NCI-H1417 (cell line): Measurements from ENCODE around the gene AKR1C2.
"Not testable (repeated sequence)": the region's sequence is repeated elsewhere in the genome, so short reads cannot be mapped to it uniquely, and the experiment has no call there.

Experiments
- DNase-seq, 3 experiments: peaks; one replicate each; lab custom pipeline; 2025; lab: John Stamatoyannopoulos, UW

Gene AKR1C2

GRCh38 chr10:5023177-5023805 lies 19.6 kb upstream of the AKR1C2 start:
- no peak for DNase-seq

- not testable (repeated sequence) for DNase-seq
Observed at GRCh38 chr10:5021624-5022290, 18.1 kb upstream of the AKR1C2 start.

GRCh38 chr10:5019770-5020612 lies 16.3 kb upstream of the AKR1C2 start:
- DNase-seq = peak; percentile 53 to 92 (median 71)

GRCh38 chr10:5018671-5019277 lies 15.1 kb upstream of the AKR1C2 start:
- not testable (repeated sequence) for DNase-seq

- no peak for DNase-seq
Observed at GRCh38 chr10:5018134-5018533, 14.5 kb upstream of the AKR1C2 start.

- DNase-seq = no peak
Observed at GRCh38 chr10:5014936-5015335, 11.3 kb upstream of the AKR1C2 start.

- not testable (repeated sequence) for DNase-seq
Observed at GRCh38 chr10:5014200-5014910, 10.7 kb upstream of the AKR1C2 start.

GRCh38 chr10:5013385-5013784 lies 9.7 kb upstream of the AKR1C2 start:
- DNase-seq = no peak

GRCh38 chr10:5012595-5012994 lies 8.9 kb upstream of the AKR1C2 start:
- no peak for DNase-seq

GRCh38 chr10:5011392-5011791 lies 7.7 kb upstream of the AKR1C2 start:
- not testable (repeated sequence) for DNase-seq

GRCh38 chr10:5010043-5010442 lies 6.4 kb upstream of the AKR1C2 start:
- DNase-seq = not testable (repeated sequence)

- DNase-seq = peak in 1 of 3 experiments; percentile 4
Observed at GRCh38 chr10:5008857-5009548, 5.3 kb upstream of the AKR1C2 start.

GRCh38 chr10:5004501-5004900 lies 844 bp upstream of the AKR1C2 start:
- DNase-seq = not testable (repeated sequence)

GRCh38 chr10:5004030-5004385 lies 351 bp upstream of the AKR1C2 start:
- DNase-seq = not testable (repeated sequence)

GRCh38 chr10:5002013-5002727 lies 1.5 kb downstream of the AKR1C2 start:
- no peak for DNase-seq

- DNase-seq = no peak
Observed at GRCh38 chr10:4998671-4999070, 5.0 kb downstream of the AKR1C2 start.

GRCh38 chr10:4994260-4994659 lies 9.4 kb downstream of the AKR1C2 start:
- DNase-seq = not testable (repeated sequence)

- DNase-seq = not testable (repeated sequence)
Observed at GRCh38 chr10:4992564-4992963, 11.1 kb downstream of the AKR1C2 start.

GRCh38 chr10:4991463-4991862 lies 12.2 kb downstream of the AKR1C2 start:
- DNase-seq = not testable (repeated sequence)

- no peak for DNase-seq
Observed at GRCh38 chr10:4990217-4990616, 13.4 kb downstream of the AKR1C2 start.
